Ishikawa (cell line): Measurements from ENCODE around the gene GATA3.

Source experiments
- EGR1 ChIP-seq: IDR thresholded peaks from 2 replicates; pipeline ENCODE4 v1.6.1; 2012
- EP300 ChIP-seq: IDR thresholded peaks from 2 replicates; pipeline ENCODE4 v1.6.1; 2012; ENCODE audit warnings: borderline replicate concordance
- USF1 ChIP-seq: IDR thresholded peaks from 2 replicates; pipeline ENCODE4 v1.6.1; 2012
- YY1 ChIP-seq: IDR thresholded peaks from 2 replicates; pipeline ENCODE4 v1.6.1; 2012; ENCODE audit warnings: low read depth
- ZBTB7A ChIP-seq: IDR thresholded peaks from 2 replicates; pipeline ENCODE4 v1.6.1; 2012; ENCODE audit warnings: low read depth
- TF ChIP-seq, protein P1 (sequence below): IDR thresholded peaks from 2 replicates; pipeline ENCODE4 v1.6.1; 2012

DNA sequence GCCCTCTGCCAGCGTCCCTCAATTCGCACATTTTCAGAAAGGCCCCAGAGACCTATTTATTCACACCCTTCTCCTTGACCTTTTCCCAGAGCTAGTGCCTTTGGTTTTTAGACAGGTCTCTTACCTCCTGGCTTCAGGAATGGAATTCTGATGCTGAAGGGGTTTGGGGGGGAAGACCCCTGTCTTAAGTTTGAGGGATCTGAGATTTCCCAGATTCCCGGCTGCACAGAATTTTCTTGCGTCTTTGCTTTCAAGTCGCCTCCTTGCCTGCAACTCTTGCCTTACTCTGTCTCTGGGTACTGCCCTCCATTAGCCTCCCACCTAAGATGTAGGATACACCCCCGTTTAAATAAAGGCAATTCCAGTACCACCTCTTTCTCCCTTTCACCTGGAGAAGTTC is 1.9 kb downstream of the GATA3 start:
- TF ChIP-seq, protein P1, sequence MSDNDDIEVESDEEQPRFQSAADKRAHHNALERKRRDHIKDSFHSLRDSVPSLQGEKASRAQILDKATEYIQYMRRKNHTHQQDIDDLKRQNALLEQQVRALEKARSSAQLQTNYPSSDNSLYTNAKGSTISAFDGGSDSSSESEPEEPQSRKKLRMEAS, result no peak
- TF ChIP-seq YY1 (no peak), EGR1 (no peak), EP300 (no peak), USF1 (no peak), ZBTB7A (no peak)
